IMR-90 (cell line): ENCODE results near the gene KCNK4. TPM values are rescaled to one million over a fixed set of nuclear protein-coding genes. Genes with fewer than 3 reads are reported as not detected.

Experiments used
- ATAC-seq: fragments of 200-7000 bp; cut with Tn5 transposase; 2 replicates; pipeline ENCODE4 v1.9.1; 2020; ENCODE audit warnings: low read depth, mild to moderate bottlenecking, moderate library complexity
- BruUV-seq: library from RNA; stranded (reverse); fragments of 400-500 nt; replicated peaks from 2 replicates; lab custom pipeline; 2021; lab: Mats Ljungman, UMichigan
- CTCF ChIA-PET: fragments of 300-600 bp; formaldehyde crosslinking; extraction: SDS; loops from one replicate; lab custom pipeline; 2021; ENCODE audit warnings: antibody characterized with exemption; lab: Yijun Ruan, JAX
- POLR2A ChIA-PET: fragments of 300-600 bp; sonication (Branson Sonifier 250); formaldehyde crosslinking; loops from one replicate; lab custom pipeline; 2022; ENCODE audit warnings: antibody characterized with exemption; ENCODE audit not compliant: unreplicated experiment; lab: Charles Lee
- DNase-seq: peaks from one replicate; pipeline ENCODE4 v3.0.0; 2013
- H2AFZ ChIP-seq: replicated peaks from 2 replicates; pipeline ENCODE3; 2013; ENCODE audit warnings: low read length, mild to moderate bottlenecking; ENCODE audit not compliant: poor library complexity
- H2AK5ac ChIP-seq: 2 replicates; pipeline ENCODE4 v1.6.1; 2013; ENCODE audit warnings: low read depth, low read length, inconsistent platforms
- H2AK9ac ChIP-seq: replicated peaks from 2 replicates; pipeline ENCODE3; 2013; ENCODE audit warnings: mild to moderate bottlenecking, low read depth, low read length, moderate library complexity; ENCODE audit not compliant: poor library complexity
- H2BK120ac ChIP-seq: 2 replicates; pipeline ENCODE4 v1.6.1; 2013; ENCODE audit warnings: low read depth, low read length, inconsistent platforms
- H2BK15ac ChIP-seq: 3 replicates; pipeline ENCODE4 v1.6.1; 2013; ENCODE audit warnings: low read depth, low read length, inconsistent platforms
- H2BK20ac ChIP-seq: 2 replicates; pipeline ENCODE4 v1.6.1; 2013; ENCODE audit warnings: low read depth, mild to moderate bottlenecking, inconsistent platforms, low read length, moderate library complexity
- H2BK5ac ChIP-seq: 2 replicates; pipeline ENCODE4 v1.6.1; 2013; ENCODE audit warnings: mild to moderate bottlenecking, low read depth, low read length, inconsistent platforms; ENCODE audit not compliant: poor library complexity, severe bottlenecking
- H3K14ac ChIP-seq: replicated peaks from 2 replicates; pipeline ENCODE4 v1.6.1; 2013; ENCODE audit warnings: low read depth, low read length, inconsistent platforms
- H3K18ac ChIP-seq: 2 replicates; pipeline ENCODE4 v1.6.1; 2013; ENCODE audit warnings: low read depth, low read length, control low read depth
- H3K23ac ChIP-seq: 2 replicates; pipeline ENCODE4 v1.6.1; 2013; ENCODE audit warnings: low read depth, low read length, inconsistent platforms
- H3K27ac ChIP-seq: 2 replicates; pipeline ENCODE4 v1.5.1; 2013; ENCODE audit warnings: mild to moderate bottlenecking, control low read depth, low read length; ENCODE audit not compliant: insufficient read depth
- H3K27me3 ChIP-seq: 2 replicates; pipeline ENCODE4 v1.6.1; 2013; ENCODE audit warnings: low read length; ENCODE audit not compliant: control insufficient read depth, insufficient read depth
- H3K36me3 ChIP-seq: 2 replicates; pipeline ENCODE4 v1.6.1; 2013; ENCODE audit warnings: low read length, mixed read lengths; ENCODE audit not compliant: control insufficient read depth, insufficient read depth
- H3K4ac ChIP-seq: 2 replicates; pipeline ENCODE4 v1.6.1; 2013; ENCODE audit warnings: low read depth, low read length, inconsistent platforms
- H3K4me1 ChIP-seq: 2 replicates; pipeline ENCODE4 v1.6.1; 2013; ENCODE audit warnings: low read length, mixed read lengths; ENCODE audit not compliant: control insufficient read depth, insufficient read depth
- H3K4me2 ChIP-seq: 2 replicates; pipeline ENCODE4 v1.6.1; 2013; ENCODE audit warnings: low read depth, mild to moderate bottlenecking, control low read depth, low read length, moderate library complexity
- H3K4me3 ChIP-seq: 2 replicates; pipeline ENCODE4 v1.5.1; 2013; ENCODE audit warnings: low read depth, mild to moderate bottlenecking, control low read depth, low read length, moderate library complexity; ENCODE audit not compliant: insufficient read depth
- H3K56ac ChIP-seq: 2 replicates; pipeline ENCODE4 v1.6.1; 2013; ENCODE audit warnings: low read length, inconsistent platforms; ENCODE audit not compliant: insufficient read depth; ENCODE audit errors: extremely low read depth
- H3K79me1 ChIP-seq, 2 experiments: 2 replicates each; pipeline ENCODE4 v1.6.1; 2013; ENCODE audit warnings: low read length in 2 of 2, inconsistent platforms in 1 of 2, low read depth in 1 of 2
- H3K9ac ChIP-seq: 2 replicates; pipeline ENCODE4 v1.6.1; 2013; ENCODE audit warnings: low read depth, low read length, control low read depth
- H3K9me1 ChIP-seq: 2 replicates; pipeline ENCODE4 v1.6.1; 2013; ENCODE audit warnings: low read length, inconsistent platforms; ENCODE audit not compliant: insufficient read depth
- H3K9me3 ChIP-seq: 2 replicates; pipeline ENCODE4 v1.6.1; 2013; ENCODE audit warnings: low read length; ENCODE audit not compliant: control insufficient read depth, insufficient read depth
- H4K20me1 ChIP-seq: 2 replicates; pipeline ENCODE4 v1.6.1; 2013; ENCODE audit warnings: low read length, inconsistent platforms; ENCODE audit not compliant: insufficient read depth
- H4K5ac ChIP-seq: 2 replicates; pipeline ENCODE4 v1.6.1; 2013; ENCODE audit warnings: mild to moderate bottlenecking, low read depth, low read length, control low read depth
- H4K8ac ChIP-seq, 2 experiments: 2 replicates each; pipeline ENCODE4 v1.6.1; 2013; ENCODE audit warnings: low read depth in 2 of 2, low read length in 2 of 2, control low read depth in 1 of 2, inconsistent platforms in 1 of 2
- H4K91ac ChIP-seq: 2 replicates; pipeline ENCODE4 v1.6.1; 2013; ENCODE audit warnings: low read depth, low read length, inconsistent platforms; ENCODE audit not compliant: insufficient read depth
- CEBPB ChIP-seq: IDR thresholded peaks from 2 replicates; pipeline ENCODE4 v1.6.1; 2012; ENCODE audit warnings: low read depth, low read length, improper control_type of control experiment
- MAZ ChIP-seq: IDR thresholded peaks from 2 replicates; pipeline ENCODE4 v1.6.1; 2012; ENCODE audit warnings: low read depth, mild to moderate bottlenecking, low read length, improper control_type of control experiment, moderate library complexity, borderline replicate concordance
- POLR2A ChIP-seq: IDR thresholded peaks from 2 replicates; pipeline ENCODE4 v1.6.1; 2012; ENCODE audit warnings: mild to moderate bottlenecking, low read depth, low read length
- WGBS, 2 experiments: methylation state at CpG; one replicate each; pipeline versions ENCODE4 v1.1.5 to v1.1.7; 2013; ENCODE audit warnings: missing lambda C conversion rate in 2 of 2; ENCODE audit not compliant: insufficient read length in 1 of 2; ENCODE audit errors: extremely low coverage in 2 of 2; 5-methylcytosine and 5-hydroxymethylcytosine counted together
- dilution Hi-C: fragments of 300-500 bp; cut with HindIII; formaldehyde crosslinking; loops from one replicate; pipeline ENCODE4 v1.14.3; 2018; ENCODE audit warnings: low sequenced_read_pairs; ENCODE audit not compliant: unreplicated experiment
- in situ Hi-C: fragments of 300-500 bp; cut with MboI; formaldehyde crosslinking; loops from 3 replicates; pipeline ENCODE4 v1.14.3; 2019; ENCODE audit warnings: low sequenced_read_pairs, inconsistent platforms, mixed read lengths
- intact Hi-C: fragments of 100-400 bp; cut with micrococcal nuclease; formaldehyde crosslinking; loops from 2 replicates; pipeline ENCODE4 v1.10.0; 2022
- polyA plus RNA-seq, 3 experiments: library from polyadenylated mRNA; depleted of rRNA; stranded (reverse); fragments of >200 nt; gene quantifications; 2 replicates each; pipeline ENCODE4 v1.2.3, GENCODE V29; 2012; ENCODE audit warnings: low replicate concordance in 1 of 3
- total RNA-seq: library from RNA; depleted of rRNA; stranded (reverse); fragments of >200 nt; gene quantifications from 2 replicates; pipeline ENCODE4 v1.2.3, GENCODE V29; 2012

The KCNK4 gene
- total and polyA plus RNA-seq, 2 of the 4 experiments (the other 2 are of a cell fraction), result not detected

GRCh38 chr11:64349025-64349387 is 57.9 kb downstream of the KCNK4 start:
- H2AK9ac ChIP-seq, result no peak overlapping the region
- intact Hi-C loops, result no loop called here
- no peak overlapping the region for H4K5ac ChIP-seq
- WGBS, 2 experiments, result 83% methylated on average over 3 of the region's 7 CpGs; no CpG with 5 or more reads in 1 of the 2 experiments
- no peak overlapping the region for H3K4me3 ChIP-seq
- H3K9me3 ChIP-seq, result no peaks in the 10 kb centered on the region
- H4K8ac ChIP-seq, result no peak overlapping the region
- H2BK20ac ChIP-seq, result no peak overlapping the region
- H2BK15ac ChIP-seq, result no peak overlapping the region
- no peak overlapping the region for H3K9ac ChIP-seq
- no peaks in the 10 kb centered on the region for H3K36me3 ChIP-seq
- H3K56ac ChIP-seq, result no peak overlapping the region
- H2AFZ ChIP-seq, result no peak overlapping the region
- H3K18ac ChIP-seq, result no peak overlapping the region
- no peaks in the 10 kb centered on the region for H3K79me1 ChIP-seq
- peaks cover 2% of the 10 kb centered on the region; the same call in 1 of the 2 replicates for H3K27me3 ChIP-seq
- H3K4me2 ChIP-seq, result no peak overlapping the region
- H2BK5ac ChIP-seq, result no peak overlapping the region
- H2BK120ac ChIP-seq, result no peak overlapping the region
- in situ Hi-C loops, result no loop called here
- ChIA-PET POLR2A (no interaction called here), CTCF (no interaction called here)
- H4K91ac ChIP-seq, result no peak overlapping the region
- no peaks in the 10 kb centered on the region for H3K4me1 ChIP-seq
- H3K9me1 ChIP-seq, result no peaks in the 10 kb centered on the region
- dilution Hi-C loops, result no loop called here
- H2AK5ac ChIP-seq, result no peak overlapping the region
- no peak overlapping the region for H3K14ac ChIP-seq
- ATAC-seq, result no peak
- H3K23ac ChIP-seq, result no peak overlapping the region
- DNase-seq, result no peak
- BruUV-seq, result no TSS peak
- TF ChIP-seq POLR2A (no peak), CEBPB (no peak), MAZ (no peak)
- H4K20me1 ChIP-seq, result no peaks in the 10 kb centered on the region
- no peak overlapping the region for H3K27ac ChIP-seq
- no peak overlapping the region for H3K4ac ChIP-seq
